M059J (cell line): ENCODE results near the gene ARHGEF2. TPM values are rescaled to one million over a fixed set of nuclear protein-coding genes. Genes with fewer than 3 reads are reported as not detected.

ENCODE experiments used
- DNase-seq: peaks from one replicate; pipeline ENCODE4 v3.0.0-alpha.2; 2012; ENCODE audit warnings: low read depth
- total RNA-seq: library from RNA; depleted of rRNA; stranded (reverse); fragments of >200 nt; shearing (Covaris generic); gene quantifications from 2 replicates; pipeline ENCODE4 v1.2.3, GENCODE V29; 2014

Gene ARHGEF2
- total RNA-seq, 1 experiment from 2014 or later, result 51.6 TPM

DNA sequence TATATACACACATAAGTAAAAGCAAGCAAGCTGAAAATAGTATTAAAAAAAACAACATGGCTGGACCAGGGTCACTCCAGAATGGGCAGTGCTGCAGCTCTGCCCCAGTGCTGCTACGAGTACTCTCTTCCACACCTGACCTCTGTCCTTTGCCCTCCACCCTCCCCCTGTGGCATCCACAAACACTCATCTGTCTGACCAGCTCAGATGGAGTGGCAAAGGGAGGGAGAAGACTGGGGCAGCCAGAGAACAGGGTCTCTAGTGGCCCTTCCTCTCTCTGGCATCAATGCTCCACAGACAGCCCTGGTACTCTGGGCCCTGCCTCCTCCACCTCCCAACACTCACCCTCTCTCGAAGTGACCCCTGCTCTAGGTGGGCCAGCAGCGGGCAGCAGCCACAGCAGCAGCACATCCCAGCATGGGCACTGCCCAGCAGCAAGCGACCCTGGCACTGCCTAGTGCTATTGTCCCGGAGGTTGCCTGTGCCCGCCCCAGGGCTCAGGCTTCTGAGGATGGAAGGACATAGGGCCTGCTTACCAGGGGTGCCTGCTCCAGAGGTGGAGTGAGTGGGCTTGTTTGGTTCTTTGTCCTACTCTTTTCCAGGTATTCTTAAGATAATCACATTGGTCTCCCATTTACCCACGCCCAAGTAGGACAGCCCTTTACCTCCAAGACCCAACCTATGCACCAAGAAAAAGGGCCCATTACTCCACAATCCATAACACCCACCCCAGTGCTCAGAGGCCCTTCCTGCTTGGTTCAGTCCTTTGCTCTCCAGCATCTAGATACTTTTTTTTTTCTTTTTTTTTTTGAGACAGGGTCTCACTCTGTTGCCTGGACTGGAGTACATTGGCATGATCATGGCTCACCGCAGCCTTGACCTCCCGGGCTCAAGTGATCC, 6.2 kb downstream of the ARHGEF2 start:
- DNase-seq, result no peak

GRCh38 chr1:155970531-155971167, 7.7 kb downstream of the ARHGEF2 start:
- peak; percentile 93 for DNase-seq

GRCh38 chr1:155969377-155969791, 9.0 kb downstream of the ARHGEF2 start:
- no peak for DNase-seq

- DNase-seq, result no peak
Observed at GRCh38 chr1:155968670-155969069, 9.7 kb downstream of the ARHGEF2 start.

DNA sequence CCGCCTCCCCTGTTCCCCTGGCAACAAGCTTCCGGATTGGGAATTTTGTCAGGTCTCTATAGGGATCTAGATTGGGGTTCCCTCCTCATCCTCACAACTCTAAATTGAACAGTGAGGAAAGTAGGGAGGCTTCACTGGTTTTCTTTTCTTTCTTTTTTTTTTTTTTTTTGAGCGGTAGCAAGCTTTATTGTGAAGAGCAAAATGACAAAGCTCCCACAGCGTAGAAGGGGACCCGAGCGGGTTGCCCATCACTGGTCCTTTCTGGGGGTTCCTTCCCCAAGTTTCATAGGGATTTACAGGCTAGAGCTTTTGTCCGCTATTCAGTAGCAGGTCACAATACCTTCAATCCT, 10.3 kb downstream of the ARHGEF2 start:
- DNase-seq, result no peak

DNA sequence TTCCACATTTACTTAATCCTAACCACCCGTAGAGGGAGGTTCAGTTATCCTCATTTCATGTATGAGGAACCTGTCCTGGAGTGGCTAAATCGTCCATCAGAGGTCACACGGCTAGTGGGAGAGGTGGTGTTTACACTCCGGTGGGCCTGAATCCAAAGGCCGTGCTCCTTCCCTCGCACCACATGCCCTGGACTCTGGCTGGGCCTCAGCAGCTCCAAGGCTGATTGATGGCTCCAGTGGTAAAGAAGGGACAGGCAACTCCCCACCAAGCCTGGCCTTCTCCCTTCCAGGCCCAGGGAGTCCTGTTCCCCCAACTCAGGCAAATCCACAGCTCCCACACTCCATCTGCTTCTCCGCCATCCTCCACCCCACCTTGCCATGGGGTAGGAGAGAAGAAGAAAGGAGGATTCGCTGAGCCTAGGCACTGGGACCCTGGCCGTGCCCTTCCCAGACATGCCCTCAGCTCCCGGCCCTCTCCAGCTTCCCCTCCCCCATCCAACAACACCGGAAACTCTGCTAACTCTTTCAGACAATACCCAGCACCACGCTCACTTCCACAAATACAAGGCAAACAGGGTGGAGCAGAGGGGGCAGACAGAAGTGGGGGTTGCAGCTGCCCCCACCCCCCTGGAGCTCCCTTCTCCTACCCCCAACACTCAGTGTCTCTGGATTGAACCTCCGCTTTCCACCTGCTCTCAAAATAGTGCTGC, 10.9 kb downstream of the ARHGEF2 start:
- no peak for DNase-seq

DNA sequence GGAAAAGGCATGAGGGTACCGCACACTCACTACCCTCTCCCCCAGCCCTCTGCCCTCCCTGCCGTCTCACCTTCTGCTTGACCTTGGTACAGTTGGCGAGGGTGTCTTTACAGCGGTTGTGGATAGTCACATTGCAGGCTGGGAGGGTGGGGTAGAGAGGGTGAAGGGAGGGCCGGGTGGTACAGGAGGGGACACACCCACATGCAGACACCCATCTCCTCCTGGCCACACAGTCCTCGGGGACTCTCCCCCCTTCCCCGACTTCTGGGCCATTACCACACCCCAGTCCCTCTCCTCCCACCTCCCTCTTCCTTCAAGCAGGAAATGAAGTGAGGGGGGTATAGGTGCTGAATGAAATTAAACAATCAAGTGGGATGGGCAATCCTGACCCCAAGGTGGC, 11.6 kb downstream of the ARHGEF2 start:
- DNase-seq, result no peak

DNA sequence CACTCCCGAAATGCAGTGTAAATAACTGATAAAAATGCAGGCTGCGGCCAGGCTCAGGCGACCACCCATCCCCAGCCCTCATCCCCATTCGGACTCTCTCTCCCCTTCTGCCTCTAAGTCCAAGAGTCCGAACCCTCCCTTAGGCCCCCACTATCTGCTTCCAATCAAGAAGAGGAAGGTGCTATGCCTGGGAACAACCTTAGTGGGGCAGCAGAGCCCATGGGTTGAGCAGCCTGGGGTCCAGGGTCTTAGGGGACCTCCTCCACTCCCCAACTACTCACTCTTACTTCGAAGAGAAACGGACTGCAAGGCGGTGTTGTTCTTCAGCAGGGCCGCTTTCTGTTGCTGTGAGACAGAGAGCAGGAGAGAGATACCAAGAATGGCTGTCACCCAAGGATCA, 12.2 kb downstream of the ARHGEF2 start:
- no peak for DNase-seq

DNA sequence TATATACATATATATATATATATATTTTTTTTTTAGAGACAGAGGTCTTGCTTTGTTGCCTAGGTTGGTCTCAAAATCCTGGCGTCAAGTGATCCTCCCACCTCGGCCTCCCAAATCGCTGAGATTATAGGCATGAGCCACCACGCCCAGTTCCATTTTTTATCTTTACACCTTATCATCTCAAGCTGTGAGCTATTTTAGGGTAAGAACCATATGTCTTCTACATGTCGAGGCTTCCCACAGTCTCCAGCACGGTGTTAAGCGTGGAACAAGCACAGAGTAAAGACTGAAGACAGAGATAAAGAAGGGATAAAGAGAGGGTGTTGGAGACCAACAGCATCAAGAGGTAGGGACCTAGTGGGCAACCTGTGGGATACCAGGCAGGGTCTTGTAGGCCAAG, 14.2 kb downstream of the ARHGEF2 start:
- no peak for DNase-seq

GRCh38 chr1:155962599-155963211, 15.6 kb downstream of the ARHGEF2 start:
- DNase-seq, result peak; percentile 87

DNA sequence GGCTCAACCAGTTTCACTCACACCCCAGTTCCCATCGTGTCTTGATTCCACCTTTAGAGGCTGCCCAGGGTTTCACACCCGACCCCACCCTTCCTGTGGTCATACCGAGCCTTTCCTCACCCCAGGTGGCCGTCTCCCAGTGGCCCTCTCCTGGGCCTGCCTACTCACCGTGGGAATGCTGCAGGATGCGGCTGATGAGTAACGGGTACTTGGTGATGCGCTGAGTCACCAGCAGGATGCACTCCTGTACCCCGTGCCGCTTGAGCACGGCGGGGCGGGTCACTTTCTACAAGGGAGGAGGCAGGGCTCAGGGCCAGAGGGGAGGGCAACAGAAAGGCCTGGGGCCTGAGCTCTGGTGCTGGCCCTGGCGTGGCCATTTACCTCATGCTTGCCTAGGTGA, 16.4 kb downstream of the ARHGEF2 start:
- DNase-seq, result peak; percentile 98

DNA sequence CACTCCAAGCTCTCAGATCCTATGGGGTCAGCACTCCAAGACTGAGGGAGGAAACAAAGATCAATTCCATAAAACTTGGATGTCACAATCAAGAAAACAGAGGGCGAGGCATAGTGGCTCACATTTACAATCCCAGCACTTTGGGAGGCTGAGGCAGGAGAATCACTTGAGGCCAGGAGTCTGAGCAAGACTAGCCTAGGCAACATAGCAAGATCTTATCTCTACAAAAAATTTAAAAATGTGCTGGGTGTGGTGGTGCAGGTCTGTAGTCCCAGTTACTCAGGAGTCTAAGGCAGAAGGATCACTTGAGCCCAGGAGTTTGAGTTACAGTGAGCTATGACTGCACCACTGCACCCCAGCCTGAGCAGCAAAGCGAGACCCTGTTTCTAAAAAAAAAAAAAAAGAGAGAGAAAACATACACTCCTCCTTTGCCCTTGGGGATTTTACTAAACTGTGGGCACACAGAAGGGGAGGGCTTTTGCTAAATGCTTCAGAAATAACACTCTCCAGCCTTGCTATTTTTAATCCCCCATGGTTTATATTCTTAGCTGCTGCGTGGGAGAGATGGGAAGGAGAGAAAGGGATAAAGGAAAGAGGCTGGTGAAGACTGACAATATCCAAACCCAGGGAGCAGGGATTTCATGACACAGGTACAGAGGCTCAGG, 18.1 kb downstream of the ARHGEF2 start:
- DNase-seq, result no peak

DNA sequence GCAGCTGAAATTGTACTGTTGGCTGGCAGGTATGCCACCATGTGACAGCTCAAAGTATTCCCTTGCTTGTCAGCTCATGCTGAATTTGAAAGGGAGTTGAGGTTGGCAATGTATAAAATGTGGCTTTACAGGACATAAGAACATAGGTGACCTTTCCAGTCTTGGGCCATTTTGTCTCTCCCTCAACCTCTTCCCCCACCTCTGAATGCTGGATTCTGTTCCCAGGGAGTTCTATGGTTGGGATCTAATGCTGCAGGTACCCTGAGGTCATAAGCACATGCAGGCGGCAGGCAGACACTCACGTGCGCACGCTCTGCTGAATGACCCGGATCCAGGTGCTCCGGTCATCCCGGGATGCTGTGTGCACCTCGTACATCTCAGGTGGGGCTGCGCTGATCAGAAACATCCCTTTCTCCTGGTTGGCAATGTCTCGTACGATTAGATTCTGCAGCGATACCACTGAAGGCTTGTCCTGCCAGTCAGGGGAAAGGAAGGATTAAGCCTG, 20.9 kb downstream of the ARHGEF2 start:
- no peak for DNase-seq

DNA sequence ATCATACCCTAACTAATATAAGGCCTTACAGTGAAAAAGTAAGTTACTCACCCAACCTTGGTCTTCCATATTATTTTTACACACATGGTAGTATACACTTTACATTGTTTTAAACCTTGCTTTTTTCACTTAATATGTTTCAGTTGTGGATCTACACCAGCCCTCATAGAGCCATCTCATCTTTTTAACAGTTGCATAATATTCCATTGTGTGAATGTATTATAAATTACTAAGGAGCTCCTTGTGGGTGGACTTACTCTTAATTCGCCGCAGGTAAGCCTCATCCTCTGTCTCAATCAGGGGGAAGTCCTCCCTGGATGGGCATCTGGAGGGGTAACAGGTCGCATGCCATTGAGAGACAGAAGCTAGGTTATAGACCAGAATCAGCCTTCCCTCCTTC, 23.7 kb downstream of the ARHGEF2 start:
- no peak for DNase-seq

DNA sequence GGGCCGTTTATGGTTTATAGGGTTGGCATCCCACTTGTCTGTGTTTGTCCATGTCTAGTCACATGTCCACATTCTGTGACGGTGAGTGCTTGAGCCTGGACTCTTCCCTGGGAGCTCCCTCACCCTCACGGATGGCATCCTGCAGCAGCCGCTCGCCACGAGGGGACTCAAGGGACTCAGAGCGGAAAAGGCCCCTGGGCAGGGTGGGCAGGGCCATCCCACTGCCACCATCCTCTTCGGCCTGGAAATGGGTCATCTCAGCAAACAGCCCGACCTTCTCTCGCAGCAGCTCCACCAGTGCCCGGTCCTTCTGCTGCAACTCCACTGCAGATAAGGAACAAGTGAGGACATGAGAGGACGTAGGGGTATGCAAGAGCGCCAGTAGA, 25.8 kb downstream of the ARHGEF2 start:
- no peak for DNase-seq

DNA sequence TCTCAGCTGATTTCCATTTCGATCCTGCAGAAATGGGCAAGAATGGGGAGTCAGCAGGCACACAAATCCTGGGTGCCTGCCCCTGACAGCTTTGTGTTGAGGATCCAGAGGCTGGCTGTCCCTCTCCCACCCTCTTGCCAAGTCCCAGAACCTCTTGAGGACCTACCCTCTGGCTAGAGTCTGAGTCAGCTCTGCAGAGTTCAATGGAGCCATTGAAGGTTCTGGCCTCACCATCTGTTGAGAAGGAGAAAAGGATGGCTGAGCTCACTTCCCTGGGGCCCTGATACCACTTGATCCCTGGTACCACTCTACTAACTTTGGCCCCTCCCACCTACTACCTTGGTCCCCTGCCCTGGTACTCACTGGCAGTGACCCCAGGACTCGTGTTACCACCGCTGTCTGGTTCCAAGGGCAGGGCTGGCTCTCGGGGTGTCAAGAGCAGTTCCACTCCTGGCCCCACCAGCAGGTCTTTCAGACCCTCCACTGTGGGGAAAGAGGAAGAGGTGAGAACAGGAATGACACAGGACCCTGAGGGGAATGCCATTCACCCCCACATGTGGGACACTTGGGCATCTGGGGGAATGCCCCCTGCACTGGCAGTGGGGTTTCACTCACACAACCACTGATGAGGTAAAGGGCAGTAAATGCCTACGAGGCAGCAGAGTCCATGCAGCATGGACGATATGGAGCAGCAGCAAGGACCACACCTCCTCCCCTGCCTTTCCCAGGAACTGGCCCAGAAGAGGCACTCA, 26.4 kb downstream of the ARHGEF2 start:
- DNase-seq, result no peak

- DNase-seq, result no peak
Observed at GRCh38 chr1:155950829-155951228, 27.5 kb downstream of the ARHGEF2 start.

DNA sequence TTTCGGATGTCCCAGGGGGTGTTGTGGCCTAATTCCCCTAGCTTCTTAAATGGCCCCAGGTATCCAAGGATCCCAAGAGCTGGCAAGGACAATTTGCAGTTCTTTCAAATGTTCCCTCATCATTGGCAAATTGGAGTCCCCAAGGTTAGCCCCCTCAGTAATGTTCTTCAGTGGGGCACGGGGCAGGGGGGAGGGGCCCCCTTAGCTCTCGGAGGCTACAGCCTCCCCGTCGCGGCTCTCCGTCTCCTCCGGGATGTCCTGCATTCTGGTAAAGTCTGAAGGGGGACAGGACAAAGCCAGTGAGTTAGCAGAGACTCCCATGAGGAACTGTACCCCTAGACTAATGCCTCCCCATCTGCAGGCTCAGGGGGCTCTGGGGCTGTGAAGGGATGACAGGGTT, 30.6 kb downstream of the ARHGEF2 start:
- DNase-seq, result no peak

DNA sequence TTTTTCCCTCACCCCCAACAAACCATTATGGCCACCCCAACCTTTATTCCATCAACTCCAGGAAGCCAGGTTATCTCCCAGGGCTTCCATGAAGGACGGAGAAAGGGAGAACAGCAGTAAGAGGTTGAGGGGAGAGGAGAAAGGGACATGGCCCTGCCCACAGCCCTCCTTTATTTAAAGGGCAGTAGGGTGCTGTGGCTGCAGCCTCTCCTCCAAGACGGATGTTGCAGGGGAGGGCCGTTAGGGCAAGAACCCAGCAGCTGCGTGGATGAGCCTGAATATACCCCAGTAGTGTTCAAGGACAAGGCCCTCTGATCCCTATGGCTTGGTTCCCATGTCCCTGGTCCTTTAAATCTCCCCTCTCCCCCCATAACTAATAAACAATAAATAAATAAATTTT, 31.1 kb downstream of the ARHGEF2 start:
- no peak for DNase-seq

GRCh38 chr1:155946633-155947219, 31.6 kb downstream of the ARHGEF2 start:
- DNase-seq, result no peak

- DNase-seq, result no peak
Observed at GRCh38 chr1:155944444-155944799, 33.9 kb downstream of the ARHGEF2 start.
